Motor neuron (in vitro differentiated cells): ENCODE data around the gene PHF12. TPM values are rescaled to one million over a fixed set of nuclear protein-coding genes. Genes with fewer than 3 reads are reported as not detected.
A peak's percentile ranks its signal among the peaks of the same experiment; 100 is the strongest.

Source experiments
- ATAC-seq, 8 experiments: fragments of 200-7000 bp; cut with Tn5 transposase; replicated peaks in 6 of 8; 2 replicates each; pipeline ENCODE4 v1.8.0; 2021; ENCODE audit warnings: mild to moderate bottlenecking in 8 of 8, moderate library complexity in 8 of 8
- H3K27ac ChIP-seq, 2 donors: fragments of 250-450 bp; sonication (Bioruptor Pico); 2 replicates each; pipeline ENCODE4 v1.9.0; 2021; ENCODE audit warnings: antibody characterized with exemption in 2 of 2, mild to moderate bottlenecking in 2 of 2, moderate library complexity in 1 of 2
- H3K4me1 ChIP-seq, 2 donors: fragments of 250-450 bp; sonication (Bioruptor Pico); replicated peaks in 1 of 2; 2 replicates each; pipeline ENCODE4 v1.6.1; 2021; ENCODE audit warnings: antibody characterized with exemption in 2 of 2, mild to moderate bottlenecking in 2 of 2, moderate library complexity in 1 of 2
- H3K4me3 ChIP-seq, 5 donors: fragments of 250-450 bp; sonication (Bioruptor Pico); 2 replicates each; pipeline ENCODE4 v1.9.0; 2021; ENCODE audit warnings: antibody characterized with exemption in 5 of 5, mild to moderate bottlenecking in 5 of 5, moderate library complexity in 4 of 5
- WGBS, 10 experiments: fragments of 450-650 bp; shearing (Covaris generic); methylation state at CpG; one replicate each; pipeline ENCODE4 v1.0.0; 2022; 5-methylcytosine and 5-hydroxymethylcytosine counted together
- in situ Hi-C, 9 experiments: fragments of 400-800 bp; cut with MboI; loops; one replicate each; pipeline ENCODE4 v1.15.0; 2021; ENCODE audit warnings: low sequenced_read_pairs in 9 of 9, low pct_unique_long_range_greater_than_20kb in 2 of 9; ENCODE audit not compliant: unreplicated experiment in 9 of 9
- total RNA-seq, 8 experiments: library from RNA; unstranded; fragments of 300-600 nt; gene quantifications; 2 replicates each; pipeline versions ENCODE4 v1.2.3 to v1.2.4, GENCODE V29; 2022

The PHF12 gene
- total RNA-seq, 8 experiments from 2014 or later = 9.1 to 50.7 (median 23.4) TPM

DNA sequence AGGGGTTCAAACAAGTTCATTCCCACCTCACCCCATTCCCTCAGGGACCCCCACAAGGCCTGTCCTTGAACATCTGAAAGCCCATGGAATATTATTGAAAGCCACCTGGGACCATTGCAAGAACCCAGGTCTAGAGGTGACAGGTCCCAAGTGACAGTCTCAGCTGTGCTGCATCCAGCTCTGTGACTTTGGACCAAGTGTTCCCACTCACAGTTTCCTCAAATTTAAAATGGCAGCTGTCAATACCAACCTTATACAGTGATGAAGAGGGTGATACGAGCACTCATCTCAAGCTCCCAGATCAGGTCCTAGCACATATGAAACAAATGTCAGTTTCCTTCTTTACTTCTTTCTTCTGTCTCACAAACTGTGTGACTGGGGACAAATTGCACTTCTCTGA, 87.4 kb downstream of the PHF12 start:
- no peak for ATAC-seq
- Histone ChIP-seq H3K4me1 (no peaks in the 10 kb centered on the region), H3K27ac (no peak overlapping the region), H3K4me3 (no peak overlapping the region)
- in situ Hi-C loops = loop anchor here in 1 of 9 experiments (25.0 kb wide), 1 partner anchor 102 kb away; no protein-coding TSS in a partner anchor
- WGBS, 10 experiments = 80 to 100% (median 100%) methylated on average over 1 of the region's 1 CpG; no CpG with 5 or more reads in 5 of the 10 experiments

DNA sequence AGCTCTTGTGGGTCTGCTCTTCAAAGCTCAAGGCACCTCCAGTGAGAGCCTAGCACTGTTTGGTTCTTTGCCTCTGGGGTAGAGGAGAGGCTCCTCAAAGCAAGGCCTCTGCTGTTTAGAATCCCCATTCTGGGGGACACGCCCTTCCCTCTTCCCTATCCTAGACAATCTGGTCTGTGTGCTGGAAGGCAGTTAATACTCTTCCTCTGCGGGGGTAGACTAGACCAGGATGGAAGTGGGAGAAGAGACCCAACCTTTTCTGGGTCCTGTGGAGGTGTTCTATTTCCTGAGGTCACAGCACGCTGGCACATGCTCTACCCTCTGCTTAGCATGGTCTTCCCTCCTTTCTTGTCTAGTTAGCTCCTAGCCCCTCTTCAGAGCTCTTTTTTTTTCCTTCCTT, 88.8 kb downstream of the PHF12 start:
- Histone ChIP-seq H3K27ac (no peak overlapping the region), H3K4me3 (no peak overlapping the region), H3K4me1 (no peaks in the 10 kb centered on the region)
- in situ Hi-C loops = loop anchor here in 1 of 9 experiments (25.0 kb wide), 1 partner anchor 100 kb away; no protein-coding TSS in a partner anchor
- no peak for ATAC-seq
- WGBS, 10 experiments = 84 to 100% (median 87%) methylated on average over 1 to 3 of the region's 3 CpGs; no CpG with 5 or more reads in 4 of the 10 experiments

DNA sequence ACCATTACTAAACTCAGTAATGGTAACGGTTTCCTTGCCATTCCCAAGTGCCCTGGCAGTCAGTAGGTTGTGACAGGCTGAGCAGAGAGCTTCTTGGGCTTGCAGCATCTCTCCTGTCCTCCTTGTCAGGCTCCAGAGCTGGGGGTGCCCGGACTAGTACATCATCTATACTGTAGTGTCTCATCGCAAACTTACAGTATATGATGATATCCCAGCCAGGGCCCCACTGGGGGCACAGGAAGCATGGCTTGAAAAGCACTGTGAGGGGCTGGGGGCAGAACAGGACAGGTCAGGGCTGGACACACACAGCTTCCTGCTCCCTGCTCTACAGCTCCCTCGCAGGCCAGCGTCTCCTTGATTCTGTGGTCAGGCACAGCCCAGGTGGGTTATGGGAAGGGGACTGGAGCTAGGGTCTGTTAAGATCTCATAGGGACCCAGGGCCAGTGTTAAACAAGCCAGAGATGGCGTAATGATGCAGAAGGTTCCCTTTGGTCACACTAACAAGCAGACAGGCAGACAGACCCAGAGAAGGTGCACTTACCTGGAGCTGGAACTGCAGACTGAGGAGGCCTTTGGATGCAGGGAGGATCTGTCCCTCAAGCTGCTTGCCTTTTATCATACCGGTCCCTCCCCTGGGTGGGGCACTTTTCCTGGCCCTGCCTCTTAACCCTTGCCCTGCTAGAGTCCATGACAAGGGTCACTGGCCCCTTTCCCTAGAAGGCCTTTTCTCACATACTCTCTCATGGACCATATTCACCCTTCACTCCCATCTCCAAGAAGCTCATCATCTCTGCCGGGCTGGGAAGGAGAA, 89.7 kb downstream of the PHF12 start:
- in situ Hi-C loops = loop anchor here in 1 of 9 experiments (25.0 kb wide), 1 partner anchor 99 kb away; no protein-coding TSS in a partner anchor

DNA sequence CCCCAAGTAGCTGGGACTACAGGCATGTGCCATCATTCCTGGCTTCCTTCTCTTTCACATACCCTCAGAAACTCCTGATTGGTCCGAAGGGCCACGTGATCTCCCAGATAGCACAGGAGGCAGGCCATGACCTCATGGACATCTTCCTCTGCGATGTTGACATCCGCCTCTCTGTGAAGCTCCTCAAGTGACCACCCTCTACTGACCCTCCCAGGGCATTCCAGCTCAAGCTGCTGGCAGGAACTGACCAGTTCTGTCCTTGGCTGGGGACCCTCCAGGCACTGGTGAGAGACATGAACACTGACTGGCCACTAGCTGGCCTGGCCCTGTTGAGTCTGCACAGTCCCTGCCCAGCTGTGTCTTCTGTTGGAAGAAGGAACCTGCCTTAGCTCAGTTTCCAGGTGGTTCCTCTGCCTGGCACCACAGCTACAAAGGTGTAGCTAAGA, 90.9 kb downstream of the PHF12 start:
- in situ Hi-C loops = loop anchor here in 1 of 9 experiments (25.0 kb wide), 1 partner anchor 98 kb away; no protein-coding TSS in a partner anchor
- H3K27ac ChIP-seq = no peak overlapping the region
- WGBS, 10 experiments = 91 to 100% (median 98%) methylated on average over 1 to 4 of the region's 4 CpGs; no CpG with 5 or more reads in 6 of the 10 experiments
- peaks cover 0 to 4% of the 10 kb centered on the region in 2 donors for H3K4me1 ChIP-seq
- ATAC-seq = no peak
- H3K4me3 ChIP-seq = no peak overlapping the region

More for the DNA sequence above, 89.7 kb downstream of the PHF12 start:
- ATAC-seq = no peak
- H3K4me1 ChIP-seq = no peaks in the 10 kb centered on the region
- WGBS, 10 experiments = 33 to 90% (median 43%) methylated on average over 2 to 5 of the region's 8 CpGs; no CpG with 5 or more reads in 5 of the 10 experiments
- H3K4me3 ChIP-seq = no peak overlapping the region
- no peak overlapping the region for H3K27ac ChIP-seq

DNA sequence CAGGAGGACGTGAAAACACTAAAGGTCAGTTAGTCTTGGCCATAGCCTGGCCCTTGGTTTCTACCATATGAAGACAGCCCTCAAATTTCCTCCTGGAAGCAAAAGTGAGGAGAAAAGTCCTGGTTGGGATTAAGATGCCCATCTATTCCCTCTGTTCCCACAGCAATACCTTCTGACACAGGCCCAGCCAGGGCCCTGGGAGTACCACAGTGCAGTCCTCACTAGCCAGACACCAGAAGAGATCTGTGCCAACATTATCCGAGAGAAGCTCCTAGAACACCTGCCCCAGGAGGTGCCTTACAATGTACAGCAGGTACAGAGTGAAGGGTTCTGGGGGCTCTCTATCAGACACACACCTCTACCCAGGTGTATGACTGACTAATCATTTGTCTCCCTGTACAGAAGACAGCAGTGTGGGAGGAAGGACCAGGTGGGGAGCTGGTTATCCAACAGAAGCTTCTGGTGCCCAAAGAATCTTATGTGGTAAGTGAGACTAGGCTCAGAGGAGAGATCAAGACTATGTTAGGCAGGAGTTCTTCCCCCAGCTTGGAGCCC, 92.4 kb downstream of the PHF12 start:
- no peak overlapping the region for H3K27ac ChIP-seq
- H3K4me1 ChIP-seq = peaks cover 3 to 7% of the 10 kb centered on the region in 2 donors
- ATAC-seq = no peak
- WGBS, 10 experiments = 61 to 80% methylated on average over 1 to 2 of the region's 2 CpGs; no CpG with 5 or more reads in 8 of the 10 experiments
- in situ Hi-C loops = loop anchor here in 1 of 9 experiments (25.0 kb wide), 1 partner anchor 97 kb away; no protein-coding TSS in a partner anchor
- no peak overlapping the region for H3K4me3 ChIP-seq

DNA sequence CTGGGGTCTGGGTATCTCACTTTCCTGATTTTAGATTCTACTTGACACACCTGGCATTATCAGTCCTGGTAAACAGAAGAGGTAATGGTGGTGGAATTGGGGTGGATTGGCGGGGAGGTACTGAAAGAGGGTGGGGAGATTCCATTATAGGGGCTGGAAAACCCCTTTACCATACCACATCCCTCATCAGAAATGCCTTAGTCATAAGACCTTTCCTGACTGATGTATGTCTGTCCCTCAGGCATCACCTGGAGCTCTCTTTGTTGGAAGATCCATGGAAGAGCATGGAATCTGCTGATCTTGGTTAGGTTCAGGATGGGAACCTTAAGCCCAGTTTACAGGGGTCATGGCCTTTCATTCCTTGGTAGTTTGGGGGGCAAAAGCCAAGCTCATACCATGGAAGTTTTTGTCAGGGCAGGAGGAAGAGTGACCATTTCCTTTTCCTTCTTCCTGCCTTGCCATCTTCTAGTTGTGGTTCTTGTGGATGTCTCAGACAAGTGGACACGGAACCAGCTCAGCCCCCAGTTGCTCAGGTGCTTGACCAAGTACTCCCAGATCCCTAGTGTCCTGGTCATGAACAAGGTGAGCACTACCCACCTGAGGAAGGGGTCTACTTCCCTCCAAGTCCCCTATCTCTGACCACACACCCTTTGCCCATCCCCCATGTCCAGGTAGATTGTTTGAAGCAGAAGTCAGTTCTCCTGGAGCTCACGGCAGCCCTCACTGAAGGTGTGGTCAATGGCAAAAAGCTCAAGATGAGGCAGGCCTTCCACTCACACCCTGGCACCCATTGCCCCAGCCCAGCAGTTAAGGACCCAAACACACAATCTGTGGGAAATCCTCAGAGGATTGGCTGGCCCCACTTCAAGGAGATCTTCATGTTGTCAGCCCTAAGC, 93.2 kb downstream of the PHF12 start:
- Histone ChIP-seq H3K4me1 (peaks cover 3 to 7% of the 10 kb centered on the region in 2 donors), H3K4me3 (no peak overlapping the region), H3K27ac (no peak overlapping the region)
- in situ Hi-C loops = loop anchor here in 1 of 9 experiments (25.0 kb wide), 1 partner anchor 96 kb away; no protein-coding TSS in a partner anchor
- 80 to 100% (median 94%) methylated on average over 1 to 3 of the region's 3 CpGs; no CpG with 5 or more reads in 6 of the 10 experiments for WGBS, 10 experiments
- ATAC-seq = no peak

DNA sequence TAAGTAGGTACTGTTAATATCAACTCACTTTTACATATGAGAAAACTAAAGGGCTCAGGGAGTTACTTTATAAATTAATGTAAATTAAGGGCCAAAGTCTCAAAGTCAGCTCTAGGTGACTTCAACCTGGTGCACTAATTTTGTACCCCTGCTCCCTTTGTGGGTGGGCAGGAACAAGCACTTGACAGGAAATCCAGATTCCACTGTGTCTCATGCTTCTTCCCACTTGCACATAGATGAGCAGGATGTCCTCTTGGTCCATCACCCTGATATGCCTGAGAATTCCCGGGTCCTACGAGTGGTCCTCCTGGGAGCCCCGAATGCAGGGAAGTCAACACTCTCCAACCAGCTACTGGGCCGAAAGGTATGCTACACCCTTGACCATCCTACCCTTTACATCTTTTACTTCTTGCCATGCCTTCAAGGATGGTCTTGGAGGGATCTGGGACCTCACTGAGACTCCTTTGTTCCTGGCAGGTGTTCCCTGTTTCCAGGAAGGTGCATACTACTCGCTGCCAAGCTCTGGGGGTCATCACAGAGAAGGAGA, 95.2 kb downstream of the PHF12 start:
- H3K4me1 ChIP-seq = peaks cover 3 to 7% of the 10 kb centered on the region in 2 donors
- ATAC-seq = no peak
- H3K27ac ChIP-seq = no peak overlapping the region
- no peak overlapping the region for H3K4me3 ChIP-seq
- in situ Hi-C loops = loop anchor here in 1 of 9 experiments (25.0 kb wide), 1 partner anchor 94 kb away; no protein-coding TSS in a partner anchor
- 83 to 100% (median 94%) methylated on average over 1 to 3 of the region's 5 CpGs; no CpG with 5 or more reads in 4 of the 10 experiments for WGBS, 10 experiments

DNA sequence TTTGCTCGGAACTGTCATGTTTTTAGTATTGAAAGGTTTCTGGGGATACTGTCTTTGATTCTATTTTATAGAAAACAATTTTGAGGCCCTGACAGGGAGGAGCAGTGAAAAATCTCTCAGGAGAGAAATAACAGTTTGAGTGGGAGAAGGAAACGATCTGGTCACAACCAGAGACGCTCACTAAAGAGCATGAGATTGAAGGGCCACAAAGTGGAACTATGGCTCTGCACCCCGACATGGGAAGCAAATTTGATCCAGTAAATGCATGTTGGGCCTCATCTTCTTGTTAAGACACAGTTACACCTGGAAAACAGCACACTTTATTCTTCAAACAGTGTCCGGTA, 96.0 kb downstream of the PHF12 start:
- in situ Hi-C loops = loop anchor here in 1 of 9 experiments (25.0 kb wide), 1 partner anchor 93 kb away; no protein-coding TSS in a partner anchor

More for the DNA sequence above, 96.0 kb downstream of the PHF12 start:
- no peak for ATAC-seq
- Histone ChIP-seq H3K4me1 (peaks cover 3 to 7% of the 10 kb centered on the region in 2 donors), H3K4me3 (peak overlapping the region; percentile 66 to 95 (median 90)), H3K27ac (peak overlapping the region in 1 of 2 donors; percentile 71)
- 0 to 42% (median 14%) methylated on average over 3 to 5 of the region's 5 CpGs; no CpG with 5 or more reads in 4 of the 10 experiments for WGBS, 10 experiments

Other genes with a start within 250 kb of the PHF12 start
- gene PROCA1, start 239.6 kb downstream of the PHF12 start, total RNA-seq = 10 to 100 TPM in 2 of 8 experiments, 1 to 10 TPM in 5, under 1 TPM in 1; 0.66 to 10.4 (median 5.7) TPM
- gene RAB34, start 233.7 kb downstream of the PHF12 start, total RNA-seq = 10 to 100 TPM in 7 of 8 experiments, 1 to 10 TPM in 1; 9.4 to 91.5 (median 44.4) TPM
- gene RPL23A, start 231.5 kb downstream of the PHF12 start, total RNA-seq = 1,000 to 10,000 TPM; 1,065 to 1,674 (median 1,567) TPM
- gene TLCD1, start 225.3 kb downstream of the PHF12 start, total RNA-seq = 10 to 100 TPM in 3 of 8 experiments, 1 to 10 TPM in 5; 3.4 to 38.3 (median 7.5) TPM
- gene NEK8, start 222.7 kb downstream of the PHF12 start, total RNA-seq = 1 to 10 TPM; 1.6 to 9.2 (median 3.2) TPM
- gene TRAF4, start 207.5 kb downstream of the PHF12 start, total RNA-seq = 10 to 100 TPM; 38.4 to 86.7 (median 67.7) TPM
- gene FAM222B, start 108.7 kb downstream of the PHF12 start, total RNA-seq = 10 to 100 TPM in 5 of 8 experiments, 1 to 10 TPM in 3; 3.1 to 16.8 (median 11.1) TPM
- gene ERAL1, start 96.5 kb downstream of the PHF12 start, total RNA-seq = 10 to 100 TPM; 19.0 to 56.8 (median 26.9) TPM
- 10 to 100 TPM; 22.2 to 61.3 (median 39.7) TPM for gene FLOT2, start 53.8 kb downstream of the PHF12 start, total RNA-seq
- 10 to 100 TPM in 4 of 8 experiments, 1 to 10 TPM in 4; 2.2 to 14.4 (median 11.1) TPM for gene DHRS13, start 48.4 kb downstream of the PHF12 start, total RNA-seq
- 10 to 100 TPM in 4 of 8 experiments, 1 to 10 TPM in 4; 1.5 to 29.2 (median 11.4) TPM for gene SEZ6, start 54.5 kb upstream of the PHF12 start, total RNA-seq
- 10 to 100 TPM in 1 of 8 experiments, 1 to 10 TPM in 7; 1.6 to 11.8 (median 4.6) TPM for gene PIPOX, start 91.6 kb upstream of the PHF12 start, total RNA-seq
- 100 to 1,000 TPM in 1 of 8 experiments, 10 to 100 TPM in 7; 25.9 to 233 (median 31.1) TPM for gene MYO18A, start 228.9 kb upstream of the PHF12 start, total RNA-seq